ENCODE results near the gene TBC1D22A. TPM values are rescaled to one million over a fixed set of nuclear protein-coding genes. Genes with fewer than 3 reads are reported as not detected.

TBC1D22A gene
- total and polyA plus RNA-seq, 9 of the 15 experiments (the other 6 are each of a cell fraction or from before 2014, with no cell fraction given), result 0.20 to 11.5 (median 5.2) TPM

DNA sequence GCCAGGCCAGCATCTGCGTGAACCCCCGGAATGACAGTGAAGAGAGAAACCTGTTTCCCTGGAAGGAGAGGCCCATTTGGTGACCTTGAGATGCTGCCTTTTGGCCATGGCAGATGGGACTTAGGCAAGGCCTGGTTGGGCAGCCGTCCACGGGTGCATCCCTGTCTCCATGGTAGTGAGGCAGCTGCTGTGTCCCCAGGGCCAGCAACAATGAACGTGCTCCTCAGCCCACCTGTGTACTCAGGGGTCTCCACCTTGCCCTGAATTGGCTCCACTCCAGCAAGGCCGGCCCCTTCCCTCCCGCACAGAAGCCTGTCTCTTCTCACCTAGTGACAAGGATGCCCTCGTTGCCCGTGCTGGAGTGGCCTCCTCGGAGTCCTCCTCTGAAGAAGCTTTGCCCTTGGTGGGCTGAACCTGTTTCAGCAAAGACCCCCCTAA, 441.1 kb downstream of the TBC1D22A start (continued):
- TF ChIP-seq, protein P1, sequence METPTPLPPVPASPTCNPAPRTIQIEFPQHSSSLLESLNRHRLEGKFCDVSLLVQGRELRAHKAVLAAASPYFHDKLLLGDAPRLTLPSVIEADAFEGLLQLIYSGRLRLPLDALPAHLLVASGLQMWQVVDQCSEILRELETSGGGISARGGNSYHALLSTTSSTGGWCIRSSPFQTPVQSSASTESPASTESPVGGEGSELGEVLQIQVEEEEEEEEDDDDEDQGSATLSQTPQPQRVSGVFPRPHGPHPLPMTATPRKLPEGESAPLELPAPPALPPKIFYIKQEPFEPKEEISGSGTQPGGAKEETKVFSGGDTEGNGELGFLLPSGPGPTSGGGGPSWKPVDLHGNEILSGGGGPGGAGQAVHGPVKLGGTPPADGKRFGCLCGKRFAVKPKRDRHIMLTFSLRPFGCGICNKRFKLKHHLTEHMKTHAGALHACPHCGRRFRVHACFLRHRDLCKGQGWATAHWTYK (CRISPR knock-in tag; IDR thresholded peaks at IDR 0.05), result no peak
- TF ChIP-seq, protein P2, sequence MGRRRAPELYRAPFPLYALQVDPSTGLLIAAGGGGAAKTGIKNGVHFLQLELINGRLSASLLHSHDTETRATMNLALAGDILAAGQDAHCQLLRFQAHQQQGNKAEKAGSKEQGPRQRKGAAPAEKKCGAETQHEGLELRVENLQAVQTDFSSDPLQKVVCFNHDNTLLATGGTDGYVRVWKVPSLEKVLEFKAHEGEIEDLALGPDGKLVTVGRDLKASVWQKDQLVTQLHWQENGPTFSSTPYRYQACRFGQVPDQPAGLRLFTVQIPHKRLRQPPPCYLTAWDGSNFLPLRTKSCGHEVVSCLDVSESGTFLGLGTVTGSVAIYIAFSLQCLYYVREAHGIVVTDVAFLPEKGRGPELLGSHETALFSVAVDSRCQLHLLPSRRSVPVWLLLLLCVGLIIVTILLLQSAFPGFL (CRISPR knock-in tag; IDR thresholded peaks at IDR 0.05), result no peak
- no peak for TF ChIP-seq U2AF2 (optimal IDR thresholded peaks at IDR 0.05; ENCODE audit: low read depth, low read length)
- TF ChIP-seq KLF10 (CRISPR knock-in tag; IDR thresholded peaks at IDR 0.05), result no peak
- no peak for TF ChIP-seq GTF2F1 (IDR thresholded peaks at IDR 0.05; ENCODE audit: low read depth, low read length)

DNA sequence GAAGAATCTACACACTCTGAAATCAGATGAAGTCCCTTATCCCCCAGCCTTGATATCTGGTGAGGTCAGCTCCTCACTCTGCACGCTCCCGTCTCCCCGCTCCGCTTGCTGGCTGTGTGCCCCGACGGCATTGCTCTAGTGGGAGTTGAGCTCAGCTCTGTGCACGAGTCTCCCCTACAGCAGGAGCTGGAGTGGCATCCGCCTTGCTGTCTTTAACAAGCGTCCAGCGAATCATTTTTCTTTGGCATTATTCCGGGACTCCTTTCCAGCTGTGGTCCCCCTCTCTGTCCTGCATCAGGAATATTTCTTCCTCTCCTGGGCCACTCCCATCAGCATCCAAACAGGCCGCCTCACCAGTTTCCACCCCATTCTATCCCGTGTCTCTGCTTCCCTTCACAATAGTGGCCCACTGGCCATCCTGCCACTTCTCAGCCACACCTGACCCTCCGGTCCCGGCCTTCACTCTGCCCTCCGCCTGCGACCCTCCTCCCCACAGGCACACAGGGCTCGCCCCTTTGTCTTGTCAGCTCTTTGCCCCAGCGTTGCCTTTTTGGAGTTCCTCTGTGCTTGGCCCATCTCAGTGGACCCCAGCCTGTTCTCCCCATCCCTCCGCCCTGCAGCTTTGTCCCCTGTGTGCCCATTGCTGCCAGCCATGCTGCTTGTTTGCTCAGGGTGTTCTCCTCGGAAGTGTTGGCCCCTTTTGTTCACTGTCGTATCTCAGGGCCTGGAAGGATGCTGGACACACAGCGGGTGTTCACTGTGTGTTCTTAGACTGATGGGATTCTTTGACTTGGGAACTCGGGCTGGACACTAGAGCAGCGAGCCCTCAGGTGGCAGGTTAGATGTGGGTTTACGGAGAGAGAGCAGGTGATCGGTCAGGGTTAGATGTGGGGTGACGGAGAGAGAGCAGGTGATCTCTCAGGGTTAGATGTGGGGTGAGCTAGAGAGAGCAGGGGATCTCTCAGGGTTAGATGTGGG, 441.8 kb downstream of the TBC1D22A start:
- H3K4me1 ChIP-seq (replicated peaks in 1 of 2; ENCODE audit: control insufficient read depth in 2 of 2, insufficient read depth in 2 of 2, low read length in 2 of 2), result no peaks in the 10 kb centered on the region; a peak in 1 of 5 replicates
- ChIA-PET POLR2A (no interaction called here), CTCF (ENCODE audit: low intra/inter-chr PET ratio) (no interaction called here)
- 2% methylated on average over 20 of the region's 28 CpGs for WGBS (ENCODE audit: insufficient coverage, low coverage, missing lambda C conversion rate)
- H3K9me3 ChIP-seq (replicated peaks; ENCODE audit: control insufficient read depth, insufficient read depth, low read depth, low read length), result no peaks in the 10 kb centered on the region
- no peak for DNase-seq (ENCODE audit: extremely low read depth in 1 of 4, low spot score in 3 of 4)
- no TSS peak for BruUV-seq (replicated peaks)
- H3K27ac ChIP-seq (ENCODE audit: extremely low read depth, low read depth, low read length), result no peak overlapping the region
- no peak overlapping the region for H3K4me2 ChIP-seq (ENCODE audit: insufficient read depth, low read length)
- H3K79me2 ChIP-seq (ENCODE audit: control insufficient read depth, insufficient read depth, low read length), result no peaks in the 10 kb centered on the region
- H3K9ac ChIP-seq (ENCODE audit: insufficient read depth in 1 of 2, low read depth in 2 of 2, low read length in 2 of 2), result no peak overlapping the region
- ATAC-seq, result no peak
- no peaks in the 10 kb centered on the region for H3K9me1 ChIP-seq (ENCODE audit: control insufficient read depth, insufficient read depth, low read length)
- no peak overlapping the region for H2AFZ ChIP-seq (ENCODE audit: low read depth, low read length)
- FAIRE-seq, result no peak
- 0 out of 2 replicates have a peak, but pooled peaks cover 3% of the 10 kb centered on the region for H4K20me1 ChIP-seq (replicated peaks; ENCODE audit: control insufficient read depth, insufficient read depth, low read length)
- intact Hi-C loops (cut with micrococcal nuclease), result no loop called here
- no peak overlapping the region for H3K4me3 ChIP-seq
- H3K36me3 ChIP-seq (ENCODE audit: control insufficient read depth, insufficient read depth, low read length), result no peaks in the 10 kb centered on the region
- peaks cover 11 to 37% of the 10 kb centered on the region in 2 experiments; a peak in 3 of 5 replicates for H3K27me3 ChIP-seq (ENCODE audit: control insufficient read depth in 2 of 2, insufficient read depth in 2 of 2, low read length in 2 of 2)
- in situ Hi-C loops (cut with MboI), result no loop called here
- TF ChIP-seq ZKSCAN1 (IDR thresholded peaks at IDR 0.05; ENCODE audit: low read depth, low read length) (no peak), MTA2 (IDR thresholded peaks at IDR 0.05; ENCODE audit: low read depth) (no peak), SUPT5H (IDR thresholded peaks at IDR 0.05) (no peak), PURB (CRISPR knock-in tag; IDR thresholded peaks at IDR 0.05; ENCODE audit: low read depth) (no peak), ZNF134 (CRISPR knock-in tag; conservative IDR thresholded peaks at IDR 0.05) (no peak), NFXL1 (CRISPR knock-in tag; IDR thresholded peaks at IDR 0.05) (no peak), CBFA2T2 (conservative IDR thresholded peaks at IDR 0.05) (no peak)
- TF ChIP-seq, protein P3, sequence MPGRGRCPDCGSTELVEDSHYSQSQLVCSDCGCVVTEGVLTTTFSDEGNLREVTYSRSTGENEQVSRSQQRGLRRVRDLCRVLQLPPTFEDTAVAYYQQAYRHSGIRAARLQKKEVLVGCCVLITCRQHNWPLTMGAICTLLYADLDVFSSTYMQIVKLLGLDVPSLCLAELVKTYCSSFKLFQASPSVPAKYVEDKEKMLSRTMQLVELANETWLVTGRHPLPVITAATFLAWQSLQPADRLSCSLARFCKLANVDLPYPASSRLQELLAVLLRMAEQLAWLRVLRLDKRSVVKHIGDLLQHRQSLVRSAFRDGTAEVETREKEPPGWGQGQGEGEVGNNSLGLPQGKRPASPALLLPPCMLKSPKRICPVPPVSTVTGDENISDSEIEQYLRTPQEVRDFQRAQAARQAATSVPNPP (IDR thresholded peaks at IDR 0.05; ENCODE audit: borderline replicate concordance, insufficient read depth, insufficient read length), result no peak

All from K562 (cell line).